CD4-positive, alpha-beta memory T cell (primary cell): ENCODE results near the gene CMTM7. TPM values are rescaled to one million over a fixed set of nuclear protein-coding genes. Genes with fewer than 3 reads are reported as not detected.

Experiments used
- CTCF ChIA-PET: fragments of 350-600 bp; sonication (Branson Sonifier 250); formaldehyde crosslinking; loops from one replicate; lab custom pipeline; 2021; ENCODE audit warnings: inconsistent platforms; ENCODE audit not compliant: partially characterized antibody; lab: Charles Lee
- POLR2A ChIA-PET: fragments of 350-600 bp; sonication (Branson Sonifier 250); formaldehyde crosslinking; loops from one replicate; lab custom pipeline; 2021; ENCODE audit not compliant: partially characterized antibody; lab: Charles Lee
- DNase-seq, 5 donors: peaks; one replicate each; pipeline versions ENCODE4 v3.0.0 to v3.0.0-alpha.2; 2020 to 2022; ENCODE audit warnings: mixed read lengths in 1 of 5
- H3K27ac ChIP-seq: one replicate; pipeline ENCODE4 v1.7.0; 2013; ENCODE audit warnings: low read depth, low read length
- H3K27me3 ChIP-seq: 2 replicates; pipeline ENCODE4 v1.7.0; 2013; ENCODE audit warnings: mild to moderate bottlenecking, low read length, moderate library complexity; ENCODE audit not compliant: insufficient read depth
- H3K36me3 ChIP-seq: 2 replicates; pipeline ENCODE4 v1.7.0; 2013; ENCODE audit warnings: mild to moderate bottlenecking, low read length, moderate library complexity; ENCODE audit not compliant: insufficient read depth
- H3K4me1 ChIP-seq: 2 replicates; pipeline ENCODE4 v1.7.0; 2013; ENCODE audit warnings: mild to moderate bottlenecking, low read length, moderate library complexity; ENCODE audit not compliant: insufficient read depth
- H3K4me3 ChIP-seq, 2 donors: one replicate each; pipeline ENCODE4 v1.7.0; 2013; ENCODE audit warnings: low read length in 2 of 2, mild to moderate bottlenecking in 1 of 2
- H3K9me3 ChIP-seq, 2 donors: one replicate each; pipeline ENCODE4 v1.7.0; 2013; ENCODE audit warnings: low read length in 2 of 2, control low read depth in 1 of 2; ENCODE audit not compliant: control insufficient read depth in 1 of 2
- H3K27ac Mint-ChIP-seq, 7 donors: one replicate each; pipeline ENCODE4 v1.8.0; 2020 to 2021; ENCODE audit warnings: mixed read lengths in 7 of 7, mild to moderate bottlenecking in 6 of 7, inconsistent platforms in 3 of 7, moderate library complexity in 3 of 7
- H3K27me3 Mint-ChIP-seq, 2 donors: one replicate each; pipeline ENCODE4 v1.8.0; 2020 to 2021; ENCODE audit warnings: mixed read lengths in 2 of 2
- H3K36me3 Mint-ChIP-seq, 2 donors: one replicate each; pipeline ENCODE4 v1.8.0; 2020 to 2021; ENCODE audit warnings: mixed read lengths in 2 of 2, inconsistent platforms in 1 of 2, mild to moderate bottlenecking in 1 of 2
- H3K4me1 Mint-ChIP-seq, 4 donors: one replicate each; pipeline ENCODE4 v1.8.0; 2020 to 2021; ENCODE audit warnings: mixed read lengths in 4 of 4, mild to moderate bottlenecking in 1 of 4
- H3K4me3 Mint-ChIP-seq, 8 donors: one replicate each; pipeline ENCODE4 v1.8.0; 2020 to 2021; ENCODE audit warnings: mixed read lengths in 8 of 8, mild to moderate bottlenecking in 7 of 8, moderate library complexity in 6 of 8, inconsistent platforms in 3 of 8
- H3K9me3 Mint-ChIP-seq, 8 donors: one replicate each; pipeline ENCODE4 v1.8.0; 2020 to 2021; ENCODE audit warnings: mixed read lengths in 8 of 8, mild to moderate bottlenecking in 5 of 8, inconsistent platforms in 3 of 8, moderate library complexity in 1 of 8
- intact Hi-C: fragments of 100-400 bp; cut with micrococcal nuclease; formaldehyde crosslinking; loops from one replicate; pipeline ENCODE4 v1.15.1; 2023
- polyA plus RNA-seq, 2 donors: library from polyadenylated mRNA; unstranded; fragments of 300-500 nt; fragmentation: Illumina TruSeq; gene quantifications; one replicate each; pipeline ENCODE4 v1.2.3, GENCODE V29; 2021
- total RNA-seq, 2 experiments: library from RNA; stranded (reverse); gene quantifications; one replicate each; pipeline ENCODE4 v1.2.3, GENCODE V29; 2021

Gene CMTM7, protein sequence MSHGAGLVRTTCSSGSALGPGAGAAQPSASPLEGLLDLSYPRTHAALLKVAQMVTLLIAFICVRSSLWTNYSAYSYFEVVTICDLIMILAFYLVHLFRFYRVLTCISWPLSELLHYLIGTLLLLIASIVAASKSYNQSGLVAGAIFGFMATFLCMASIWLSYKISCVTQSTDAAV
- total RNA-seq (10 to 100 TPM; 44.2 to 48.0 TPM), polyA plus RNA-seq (100 to 1,000 TPM in 1 of 2 donors, 10 to 100 TPM in 1; 83.4 to 137 TPM)

GRCh38 chr3:32391643-32392535 is at the start of gene CMTM7:
CMTM7 (plus strand) TSS chr3:32391853; CDS start chr3:32391907, 54 bp downstream.
- ChIA-PET POLR2A (interaction anchor here (0.6 to 4.1 kb wide), 22 partner anchors 9 to 110 kb away, joined by 3 to 37 read pairs (median 10); partner anchors contain the start of gene CMTM6), CTCF (interaction anchor here (1.0 to 12.3 kb wide), 5 partner anchors 9 to 216 kb away, joined by 7 to 208 read pairs (median 8); no protein-coding TSS in a partner anchor)
- peaks cover 0 to 7% of the 10 kb centered on the region in 2 donors for H3K36me3 Mint-ChIP-seq
- Histone ChIP-seq H3K36me3 (no peaks in the 10 kb centered on the region), H3K9me3 (no peaks in the 10 kb centered on the region), H3K4me1 (peaks cover 57% of the 10 kb centered on the region), H3K27ac (peak within 1 kb of the TSS; percentile 76), H3K27me3 (no peaks in the 10 kb centered on the region), H3K4me3 (peak within 1 kb of the TSS; percentile 63 to 75)
- no peaks in the 10 kb centered on the region for H3K27me3 Mint-ChIP-seq
- intact Hi-C loops: loop anchor here (1.0 to 5.0 kb wide), 6 partner anchors 9 to 293 kb away; partner anchors contain the start of gene CNOT10
- peak within 1 kb of the TSS; percentile 95 to 98 (median 97) for H3K27ac Mint-ChIP-seq
- peaks cover 36 to 64% (median 46%) of the 10 kb centered on the region in 4 donors for H3K4me1 Mint-ChIP-seq
- DNase-seq: peak; percentile 57 to 81 (median 67)
- peaks cover 0 to 3% (median 0%) of the 10 kb centered on the region in 8 donors for H3K9me3 Mint-ChIP-seq
- H3K4me3 Mint-ChIP-seq: peak within 1 kb of the TSS; percentile 95 to 99 (median 97)

GRCh38 chr3:32347343-32348125 is 44.1 kb upstream of the CMTM7 start:
- Mint-ChIP-seq H3K4me1 (peaks cover 8 to 17% (median 12%) of the 10 kb centered on the region in 4 donors), H3K27me3 (no peaks in the 10 kb centered on the region), H3K4me3 (peak overlapping the region in 1 of 8 donors; percentile 36), H3K36me3 (peaks cover 0 to 3% of the 10 kb centered on the region in 2 donors), H3K27ac (peak overlapping the region in 1 of 7 donors; percentile 43), H3K9me3 (no peaks in the 10 kb centered on the region)
- H3K4me1 ChIP-seq: no peaks in the 10 kb centered on the region
- no peaks in the 10 kb centered on the region for H3K27me3 ChIP-seq
- no peaks in the 10 kb centered on the region for H3K9me3 ChIP-seq
- H3K4me3 ChIP-seq: no peak overlapping the region
- no peak overlapping the region for H3K27ac ChIP-seq
- H3K36me3 ChIP-seq: no peaks in the 10 kb centered on the region
- POLR2A ChIA-PET: interaction anchor here (0.6 kb wide), 1 partner anchor 1590 kb away, joined by 4 read pairs; no protein-coding TSS in a partner anchor
- intact Hi-C loops: no loop called here
- CTCF ChIA-PET: interaction anchor here (0.8 to 7.2 kb wide), 6 partner anchors 12 to 170 kb away, joined by 3 to 86 read pairs (median 5); no protein-coding TSS in a partner anchor
- no peak for DNase-seq

- Histone ChIP-seq H3K9me3 (no peaks in the 10 kb centered on the region), H3K27ac (no peak overlapping the region), H3K4me1 (no peaks in the 10 kb centered on the region), H3K4me3 (no peak overlapping the region), H3K27me3 (no peaks in the 10 kb centered on the region), H3K36me3 (no peaks in the 10 kb centered on the region)
- intact Hi-C loops: no loop called here
- H3K27me3 Mint-ChIP-seq: no peaks in the 10 kb centered on the region
- DNase-seq: no peak
- ChIA-PET CTCF (interaction anchor here (1.3 kb wide), 1 partner anchor 119 kb away, joined by 5 read pairs; no protein-coding TSS in a partner anchor), POLR2A (no interaction called here)
- peak overlapping the region in 1 of 7 donors; percentile 35 for H3K27ac Mint-ChIP-seq
- no peak overlapping the region for H3K4me3 Mint-ChIP-seq
- H3K36me3 Mint-ChIP-seq: peaks cover 0 to 3% of the 10 kb centered on the region in 2 donors
- H3K9me3 Mint-ChIP-seq: no peaks in the 10 kb centered on the region
- peaks cover 8 to 17% (median 12%) of the 10 kb centered on the region in 4 donors for H3K4me1 Mint-ChIP-seq
Measured at GRCh38 chr3:32349184-32349583, 42.5 kb upstream of the CMTM7 start.

DNA sequence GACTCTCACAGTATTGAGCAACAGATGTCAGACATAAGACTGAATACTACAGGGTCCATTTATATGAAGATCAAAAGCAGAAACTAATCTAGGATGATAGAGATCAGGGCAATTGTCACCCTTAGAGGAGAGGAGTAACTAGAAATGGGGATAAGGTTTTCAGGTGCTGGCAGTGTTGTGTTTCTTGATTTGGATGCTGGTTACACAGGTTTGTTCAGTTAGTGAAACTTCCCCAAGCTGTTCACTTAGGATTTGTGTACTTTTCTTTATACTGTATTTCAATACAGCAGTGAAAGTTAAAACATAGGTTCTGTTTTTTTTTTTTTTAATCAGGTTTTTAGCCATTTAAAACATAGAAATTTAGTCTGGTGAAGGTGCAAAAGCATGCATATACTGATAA is 39.1 kb upstream of the CMTM7 start:
- Histone ChIP-seq H3K4me1 (no peaks in the 10 kb centered on the region), H3K27me3 (no peaks in the 10 kb centered on the region), H3K4me3 (no peak overlapping the region), H3K9me3 (no peaks in the 10 kb centered on the region), H3K36me3 (no peaks in the 10 kb centered on the region), H3K27ac (no peak overlapping the region)
- H3K4me1 Mint-ChIP-seq: peaks cover 6 to 12% (median 9%) of the 10 kb centered on the region in 4 donors
- H3K27me3 Mint-ChIP-seq: no peaks in the 10 kb centered on the region
- intact Hi-C loops: no loop called here
- H3K36me3 Mint-ChIP-seq: peaks cover 2 to 13% of the 10 kb centered on the region in 2 donors
- no peak for DNase-seq
- no peak overlapping the region for H3K4me3 Mint-ChIP-seq
- no peaks in the 10 kb centered on the region for H3K9me3 Mint-ChIP-seq
- ChIA-PET CTCF (no interaction called here), POLR2A (no interaction called here)
- H3K27ac Mint-ChIP-seq: peak overlapping the region in 1 of 7 donors; percentile 45

DNA sequence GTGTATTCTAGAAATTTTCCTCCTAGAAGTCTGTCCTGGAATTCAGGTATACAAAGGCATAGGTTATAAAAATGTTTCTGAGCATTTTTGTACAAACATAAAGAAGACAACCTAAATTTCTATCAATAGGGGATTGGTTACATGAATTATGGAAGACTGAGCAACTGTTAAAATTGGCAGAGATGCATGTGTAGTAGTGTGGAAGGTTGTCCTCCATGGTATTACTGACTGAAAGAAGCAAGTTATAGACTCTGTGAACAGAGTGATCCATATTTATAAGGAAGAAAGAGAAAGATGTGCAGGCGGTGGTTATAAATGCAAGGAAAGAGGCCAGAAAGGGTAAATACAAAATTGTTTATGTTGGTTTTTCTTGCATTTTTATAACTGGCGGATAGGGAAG is 38.3 kb upstream of the CMTM7 start:
- peak overlapping the region in 1 of 7 donors; percentile 38 for H3K27ac Mint-ChIP-seq
- intact Hi-C loops: no loop called here
- POLR2A ChIA-PET: no interaction called here
- Histone ChIP-seq H3K27ac (no peak overlapping the region), H3K27me3 (no peaks in the 10 kb centered on the region), H3K4me1 (no peaks in the 10 kb centered on the region), H3K36me3 (no peaks in the 10 kb centered on the region), H3K9me3 (no peaks in the 10 kb centered on the region), H3K4me3 (no peak overlapping the region)
- DNase-seq: no peak
- H3K4me1 Mint-ChIP-seq: peaks cover 5 to 9% (median 6%) of the 10 kb centered on the region in 4 donors
- CTCF ChIA-PET: no interaction called here
- no peaks in the 10 kb centered on the region for H3K27me3 Mint-ChIP-seq
- no peaks in the 10 kb centered on the region for H3K9me3 Mint-ChIP-seq
- H3K4me3 Mint-ChIP-seq: no peak overlapping the region
- H3K36me3 Mint-ChIP-seq: peaks cover 10 to 13% of the 10 kb centered on the region in 2 donors

DNA sequence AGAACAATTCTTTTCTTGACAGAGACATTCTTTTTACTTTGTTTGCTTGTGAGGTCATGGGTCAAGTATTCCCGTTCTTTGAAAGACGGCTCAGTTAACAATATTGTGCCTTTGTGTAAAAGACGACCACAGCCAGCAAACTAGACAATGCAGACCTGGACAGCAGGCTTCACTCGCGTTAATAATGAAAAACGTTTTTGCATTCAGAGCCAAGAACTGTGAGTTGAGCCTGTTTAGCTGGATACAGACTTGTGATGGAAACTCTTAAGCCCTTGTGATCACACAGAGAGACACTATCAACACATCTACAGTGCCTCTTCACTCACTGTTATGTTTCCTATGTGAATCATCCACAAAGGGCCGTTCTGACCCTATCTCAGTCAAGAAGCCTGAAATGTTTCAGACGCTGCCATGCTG is 37.3 kb upstream of the CMTM7 start:
- no peak overlapping the region for H3K4me3 Mint-ChIP-seq
- DNase-seq: no peak
- Histone ChIP-seq H3K36me3 (no peaks in the 10 kb centered on the region), H3K4me1 (no peaks in the 10 kb centered on the region), H3K27ac (no peak overlapping the region), H3K9me3 (no peaks in the 10 kb centered on the region), H3K4me3 (no peak overlapping the region), H3K27me3 (no peaks in the 10 kb centered on the region)
- no peaks in the 10 kb centered on the region for H3K27me3 Mint-ChIP-seq
- peaks cover under 1 to 4% (median 2%) of the 10 kb centered on the region in 4 donors for H3K4me1 Mint-ChIP-seq
- no peaks in the 10 kb centered on the region for H3K9me3 Mint-ChIP-seq
- H3K36me3 Mint-ChIP-seq: peaks cover 19 to 20% of the 10 kb centered on the region in 2 donors
- intact Hi-C loops: no loop called here
- CTCF ChIA-PET: no interaction called here
- no peak overlapping the region for H3K27ac Mint-ChIP-seq
- POLR2A ChIA-PET: no interaction called here
